AG04449 (cell line): ENCODE results near the gene TMEM234.

Experiments
- CTCF ChIA-PET: fragments of 350-600 bp; formaldehyde crosslinking; extraction: SDS; loops from one replicate; lab custom pipeline; 2021; ENCODE audit warnings: antibody characterized with exemption; lab: Yijun Ruan, JAX
- POLR2A ChIA-PET: fragments of 400-600, 350-600 bp; formaldehyde crosslinking; extraction: SDS; loops from one replicate; lab custom pipeline; 2020; ENCODE audit warnings: antibody characterized with exemption, inconsistent platforms; lab: Yijun Ruan, JAX
- DNase-seq: peaks from one replicate; pipeline ENCODE4 v3.0.0-alpha.2; 2010; ENCODE audit warnings: low read depth, low spot score
- H3K4me3 ChIP-seq: 2 replicates; pipeline ENCODE4 v1.5.1; 2011; ENCODE audit warnings: low read depth, mild to moderate bottlenecking, control low read depth, low read length
- CTCF ChIP-seq: IDR thresholded peaks from one replicate; pipeline ENCODE4 v1.5.1; 2011; ENCODE audit warnings: mild to moderate bottlenecking, moderate library complexity, low read length, control low read depth, inconsistent platforms; ENCODE audit not compliant: insufficient read depth; ENCODE audit errors: missing control alignments

TMEM234 gene

GRCh38 chr1:32247983-32248889 is 26.1 kb upstream of the TMEM234 start:
- TF ChIP-seq CTCF: peak; percentile 92
- POLR2A ChIA-PET: interaction anchor here (0.9 kb wide), 2 partner anchors 12 to 87 kb away, joined by 3 to 5 read pairs; partner anchors contain the start of gene MARCKSL1
- CTCF ChIA-PET: interaction anchor here (0.7 to 5.1 kb wide), 25 partner anchors 9 to 105 kb away, joined by 3 to 47 read pairs (median 5); partner anchors contain the start of gene CCDC28B
- DNase-seq: no peak
- no peak overlapping the region for H3K4me3 ChIP-seq

- POLR2A ChIA-PET: interaction anchor here (1.0 to 1.7 kb wide), 3 partner anchors 11 to 89 kb away, joined by 4 to 6 read pairs (median 5); partner anchors contain the start of gene MARCKSL1
- TF ChIP-seq CTCF: no peak
- no peak for DNase-seq
- H3K4me3 ChIP-seq: no peak overlapping the region
- CTCF ChIA-PET: interaction anchor here (0.8 to 5.1 kb wide), 14 partner anchors 8 to 57 kb away, joined by 3 to 47 read pairs (median 8); partner anchors contain the start of gene CCDC28B
Measured at GRCh38 chr1:32247452-32247851, 25.3 kb upstream of the TMEM234 start.

GRCh38 chr1:32246888-32247273 is 24.7 kb upstream of the TMEM234 start, which contains the start of gene FAM167B:
Gene FAM167B, plus strand, starts transcription at chr1:32247222. Its CDS starts 200 bp downstream, at chr1:32247422.
- no peak within 1 kb of the TSS for H3K4me3 ChIP-seq
- no peak for TF ChIP-seq CTCF
- ChIA-PET CTCF (interaction anchor here (0.8 to 3.8 kb wide), 10 partner anchors 10 to 58 kb away, joined by 3 to 39 read pairs (median 8); no protein-coding TSS in a partner anchor), POLR2A (interaction anchor here (0.7 to 1.7 kb wide), 4 partner anchors 11 to 254 kb away, joined by 4 to 6 read pairs (median 4); partner anchors contain the start of gene MARCKSL1)
- peak; percentile 49 for DNase-seq

GRCh38 chr1:32242341-32242851 is 20.2 kb upstream of the TMEM234 start:
- no peak for TF ChIP-seq CTCF
- POLR2A ChIA-PET: interaction anchor here (0.6 to 2.7 kb wide), 3 partner anchors 10 to 137 kb away, joined by 3 to 17 read pairs (median 3); partner anchors contain the start of gene MARCKSL1
- no peak overlapping the region for H3K4me3 ChIP-seq
- no peak for DNase-seq
- CTCF ChIA-PET: interaction anchor here (0.9 to 1.2 kb wide), 3 partner anchors 27 to 75 kb away, joined by 3 to 6 read pairs (median 3); no protein-coding TSS in a partner anchor

GRCh38 chr1:32241001-32241763 is 19.0 kb upstream of the TMEM234 start:
- ChIA-PET POLR2A (interaction anchor here (0.8 to 2.7 kb wide), 3 partner anchors 13 to 95 kb away, joined by 3 to 17 read pairs (median 3); partner anchors contain the start of gene MARCKSL1), CTCF (interaction anchor here (1.1 to 5.8 kb wide), 9 partner anchors 9 to 77 kb away, joined by 3 to 47 read pairs (median 5); partner anchors contain the start of gene LCK)
- DNase-seq: no peak
- TF ChIP-seq CTCF: no peak
- peak overlapping the region; percentile 67 for H3K4me3 ChIP-seq
